Vagina (tissue), 2 donors: Measurements from ENCODE around the gene ZNF799. TPM values are rescaled to one million over a fixed set of nuclear protein-coding genes. Genes with fewer than 3 reads are reported as not detected.
"Not testable (repeated sequence)": the region's sequence is repeated elsewhere in the genome, so short reads cannot be mapped to it uniquely, and the experiment has no call there.

Source experiments
- DNase-seq, 2 donors: peaks; one replicate each; pipeline ENCODE4 v3.0.0-alpha.2; 2017; ENCODE audit errors: extremely low spot score in 2 of 2
- H3K27ac ChIP-seq: fragments of 200-600 bp; sonication (generic); one replicate; pipeline ENCODE4 v1.5.1; 2019
- H3K27me3 ChIP-seq: fragments of 200-600 bp; sonication (generic); one replicate; pipeline ENCODE4 v1.5.1; 2019
- H3K36me3 ChIP-seq, 2 donors: fragments of 200-600 bp; sonication (generic); one replicate each; pipeline ENCODE4 v1.5.1; 2017 to 2019
- H3K4me1 ChIP-seq: fragments of 200-600 bp; sonication (generic); one replicate; pipeline ENCODE4 v1.5.1; 2019
- H3K4me3 ChIP-seq, 2 donors: fragments of 200-600 bp; sonication (generic); 1 replicate in 1 of 2; 2 replicates in 1 of 2; pipeline ENCODE4 v1.5.1; 2016 to 2019
- H3K9me3 ChIP-seq: fragments of 200-600 bp; sonication (generic); one replicate; pipeline ENCODE4 v1.5.1; 2019
- CTCF ChIP-seq, 3 experiments: fragments of 450-650 bp in 2 of 3; fragments of 200-600 bp in 1 of 3; sonication (generic) in 1 of 3; IDR thresholded peaks; one replicate each; pipeline ENCODE4 v1.5.1; 2017 to 2019; ENCODE audit warnings: antibody characterized with exemption in 3 of 3, mild to moderate bottlenecking in 2 of 3, moderate library complexity in 2 of 3
- POLR2A ChIP-seq, 2 donors: fragments of 450-650 bp; IDR thresholded peaks; one replicate each; pipeline ENCODE4 v1.6.1; 2017; ENCODE audit warnings: antibody characterized with exemption in 2 of 2, mild to moderate bottlenecking in 2 of 2, moderate library complexity in 2 of 2
- POLR2AphosphoS5 ChIP-seq, 2 donors: sonication (generic); formaldehyde crosslinking; IDR thresholded peaks; one replicate each; pipeline ENCODE4 v1.9.0; 2017; ENCODE audit warnings: antibody characterized with exemption in 2 of 2, mild to moderate bottlenecking in 2 of 2, low read depth in 1 of 2; ENCODE audit not compliant: insufficient read depth in 1 of 2
- intact Hi-C: fragments of 100-400 bp; cut with DNase I; formaldehyde crosslinking; loops from one replicate; pipeline ENCODE4 v1.15.1; 2023
- total RNA-seq: library from RNA; depleted of rRNA; stranded (reverse); fragments of >200 nt; gene quantifications from one replicate; pipeline ENCODE4 v1.2.3, GENCODE V29; 2016

ZNF799 gene
- total RNA-seq, 1 donor from 2014 or later: 3.4 TPM

- TF ChIP-seq POLR2A (IDR thresholded peaks at IDR 0.05) (no peak), CTCF (IDR thresholded peaks at IDR 0.05) (no peak), POLR2AphosphoS5 (IDR thresholded peaks at IDR 0.05; ENCODE audit: insufficient read depth in 1 of 2, low read depth in 1 of 2) (no peak)
- Histone ChIP-seq H3K27ac (no peak overlapping the region), H3K36me3 (peaks cover 0 to 7% of the 10 kb centered on the region in 2 donors), H3K27me3 (no peaks in the 10 kb centered on the region), H3K4me3 (no peak overlapping the region), H3K4me1 (no peaks in the 10 kb centered on the region), H3K9me3 (no peaks in the 10 kb centered on the region)
- DNase-seq: no peak
- intact Hi-C loops: no loop called here
Observed at GRCh38 chr19:12425888-12426274, 24.8 kb upstream of the ZNF799 start.

GRCh38 chr19:12425236-12425887 lies 24.3 kb upstream of the ZNF799 start:
- no peaks in the 10 kb centered on the region for H3K9me3 ChIP-seq
- intact Hi-C loops: no loop called here
- DNase-seq: no peak
- H3K36me3 ChIP-seq: peaks cover 0 to 2% of the 10 kb centered on the region in 2 donors
- no peak overlapping the region for H3K27ac ChIP-seq
- no peak overlapping the region for H3K4me3 ChIP-seq
- TF ChIP-seq CTCF (IDR thresholded peaks at IDR 0.05) (no peak), POLR2A (IDR thresholded peaks at IDR 0.05) (no peak), POLR2AphosphoS5 (IDR thresholded peaks at IDR 0.05; ENCODE audit: insufficient read depth in 1 of 2, low read depth in 1 of 2) (no peak)
- H3K27me3 ChIP-seq: no peaks in the 10 kb centered on the region
- no peaks in the 10 kb centered on the region for H3K4me1 ChIP-seq

GRCh38 chr19:12417273-12417672 lies 16.2 kb upstream of the ZNF799 start:
- DNase-seq, H3K9me3 ChIP-seq, H3K27ac ChIP-seq, H3K27me3 ChIP-seq, H3K4me1 ChIP-seq, H3K4me3 ChIP-seq, intact Hi-C loops, H3K36me3 ChIP-seq: not testable (repeated sequence)

- intact Hi-C loops: no loop called here
- TF ChIP-seq POLR2AphosphoS5 (IDR thresholded peaks at IDR 0.05; ENCODE audit: insufficient read depth in 1 of 2, low read depth in 1 of 2) (no peak), POLR2A (IDR thresholded peaks at IDR 0.05) (no peak), CTCF (IDR thresholded peaks at IDR 0.05) (no peak)
- no peaks in the 10 kb centered on the region for H3K9me3 ChIP-seq
- no peak for DNase-seq
- no peaks in the 10 kb centered on the region for H3K4me1 ChIP-seq
- H3K27me3 ChIP-seq: no peaks in the 10 kb centered on the region
- H3K4me3 ChIP-seq: no peak overlapping the region
- H3K27ac ChIP-seq: no peak overlapping the region
- no peaks in the 10 kb centered on the region for H3K36me3 ChIP-seq
Observed at GRCh38 chr19:12411893-12412292, 10.8 kb upstream of the ZNF799 start.

- DNase-seq, H3K36me3 ChIP-seq, H3K4me1 ChIP-seq, H3K9me3 ChIP-seq, intact Hi-C loops, H3K27me3 ChIP-seq: not testable (repeated sequence)
- Histone ChIP-seq H3K4me3 (peak overlapping the region; percentile 71 to 87), H3K27ac (peak overlapping the region; percentile 76)
Observed at GRCh38 chr19:12399901-12400632, 1.0 kb downstream of the ZNF799 start.

- DNase-seq, H3K4me1 ChIP-seq, H3K9me3 ChIP-seq, intact Hi-C loops, H3K27ac ChIP-seq, H3K4me3 ChIP-seq, H3K27me3 ChIP-seq: not testable (repeated sequence)
- peaks cover 0 to 25% of the 10 kb centered on the region in 2 donors for H3K36me3 ChIP-seq
Observed at GRCh38 chr19:12391148-12391547, 9.9 kb downstream of the ZNF799 start.

- intact Hi-C loops, H3K27ac ChIP-seq, DNase-seq, H3K4me1 ChIP-seq, H3K27me3 ChIP-seq, H3K4me3 ChIP-seq, H3K9me3 ChIP-seq: not testable (repeated sequence)
- peaks cover 0 to 42% of the 10 kb centered on the region in 2 donors for H3K36me3 ChIP-seq
Observed at GRCh38 chr19:12386365-12386764, 14.7 kb downstream of the ZNF799 start.
